HG02970 (cell line): Measurements from ENCODE around the gene RPTOR.

Experiments
- ATAC-seq: cut with Tn5 transposase; IDR thresholded peaks from one replicate; pipeline ENCODE4 v1.9.1; 2021; ENCODE audit warnings: mild to moderate bottlenecking, moderate library complexity, moderate number of reproducible peaks; ENCODE audit not compliant: unreplicated experiment, low FRiP score

Gene RPTOR

DNA sequence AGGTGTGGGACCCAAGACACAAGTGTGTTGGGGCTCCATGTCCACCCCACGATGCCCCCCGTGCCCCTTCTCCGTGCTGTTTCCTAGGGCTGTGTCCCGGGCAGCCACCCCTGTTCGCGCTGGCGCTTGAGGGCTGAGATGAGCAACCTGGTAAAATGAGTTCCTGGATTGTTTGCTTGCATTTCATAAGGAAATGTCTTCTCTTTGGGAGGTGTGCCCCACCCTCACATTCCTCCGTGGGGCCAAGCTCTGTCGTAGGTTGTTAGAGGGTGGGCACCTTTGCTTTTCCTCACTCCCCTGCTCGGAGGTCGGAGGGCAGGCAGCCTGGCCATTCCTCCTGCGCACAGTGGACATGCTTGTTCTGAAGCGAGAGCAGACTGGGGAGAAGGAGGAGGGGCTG lies 275.7 kb downstream of the RPTOR start:
- no peak for ATAC-seq

DNA sequence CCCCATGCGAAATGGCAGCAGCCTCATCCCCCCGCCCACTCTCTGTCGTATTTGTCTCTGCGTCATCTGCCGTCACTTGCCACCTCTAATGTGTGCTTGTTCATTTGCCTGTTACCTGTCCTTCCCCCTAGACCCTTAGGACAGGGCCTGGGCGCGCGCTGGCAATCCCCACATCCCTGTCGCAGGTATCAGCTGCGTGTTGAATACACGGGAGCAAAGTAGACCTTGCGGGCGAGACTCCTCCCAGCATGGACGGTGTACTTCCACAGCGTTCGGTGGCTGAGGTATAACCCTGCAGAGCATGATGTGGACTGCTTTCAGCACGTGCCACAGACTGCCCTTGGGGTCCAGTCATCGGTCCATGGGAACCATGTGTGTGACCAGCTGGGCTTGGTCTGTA lies 276.9 kb downstream of the RPTOR start:
- no peak for ATAC-seq

DNA sequence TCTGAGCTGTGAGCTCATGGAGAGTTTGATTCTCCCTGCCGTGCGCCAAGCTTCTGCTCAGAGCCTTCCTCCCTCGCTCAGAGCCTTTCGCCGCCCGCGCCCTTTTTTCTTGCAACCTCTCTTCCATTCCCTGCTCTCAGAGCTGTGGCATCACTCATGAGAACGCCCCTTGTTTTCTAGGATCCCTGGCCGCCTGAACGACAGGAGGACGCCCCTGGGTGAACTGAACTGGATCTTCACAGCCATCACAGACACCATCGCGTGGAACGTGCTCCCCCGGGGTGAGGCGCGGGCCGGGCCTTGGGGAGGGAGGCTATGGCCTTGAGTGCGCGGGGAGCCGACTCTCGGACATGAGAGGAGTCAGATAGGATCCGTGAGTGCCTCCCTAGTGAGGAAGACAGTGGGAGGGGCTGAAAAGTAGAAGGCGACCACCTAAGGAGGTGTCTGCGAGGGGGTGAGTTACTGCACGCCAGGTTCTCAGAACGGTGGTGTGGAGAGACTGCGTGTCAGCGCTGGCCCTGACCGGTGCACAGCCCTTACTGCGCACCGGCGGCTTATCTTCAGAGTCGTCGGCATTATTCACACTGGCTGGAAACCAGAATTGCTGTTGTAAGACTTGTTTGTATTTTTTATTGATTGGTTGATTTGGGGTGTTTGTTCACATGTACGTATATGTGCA lies 277.5 kb downstream of the RPTOR start:
- no peak for ATAC-seq

DNA sequence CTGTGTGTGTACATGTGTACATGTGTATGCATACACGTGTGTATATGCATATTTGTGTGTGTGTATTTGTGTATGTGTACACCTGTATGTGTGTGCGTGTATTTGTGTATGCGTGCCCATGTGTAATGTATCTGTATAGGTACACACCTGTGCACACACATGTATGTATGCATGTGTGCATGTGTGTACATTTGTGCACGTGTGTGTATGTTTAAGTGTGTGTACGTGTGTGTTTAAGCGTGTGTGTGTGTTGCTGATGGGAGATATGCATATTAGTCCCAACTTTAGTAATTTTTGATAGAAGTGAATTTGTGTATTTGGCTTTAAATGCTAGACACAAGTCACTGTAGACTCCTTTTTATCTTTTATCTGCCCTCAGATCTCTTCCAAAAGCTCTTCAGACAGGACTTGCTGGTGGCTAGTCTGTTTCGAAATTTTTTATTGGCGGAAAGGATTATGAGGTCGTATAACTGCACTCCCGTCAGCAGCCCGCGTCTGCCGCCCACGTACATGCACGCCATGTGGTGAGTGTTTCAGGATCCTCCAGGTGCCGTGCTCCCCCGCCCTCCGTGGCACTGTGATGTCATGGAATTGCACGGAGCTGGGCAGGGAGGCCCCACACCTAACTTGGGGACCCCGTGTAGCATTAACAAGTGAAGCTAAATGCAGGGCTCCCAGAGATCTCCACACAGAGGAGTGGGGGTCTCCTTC lies 278.2 kb downstream of the RPTOR start:
- ATAC-seq = no peak

DNA sequence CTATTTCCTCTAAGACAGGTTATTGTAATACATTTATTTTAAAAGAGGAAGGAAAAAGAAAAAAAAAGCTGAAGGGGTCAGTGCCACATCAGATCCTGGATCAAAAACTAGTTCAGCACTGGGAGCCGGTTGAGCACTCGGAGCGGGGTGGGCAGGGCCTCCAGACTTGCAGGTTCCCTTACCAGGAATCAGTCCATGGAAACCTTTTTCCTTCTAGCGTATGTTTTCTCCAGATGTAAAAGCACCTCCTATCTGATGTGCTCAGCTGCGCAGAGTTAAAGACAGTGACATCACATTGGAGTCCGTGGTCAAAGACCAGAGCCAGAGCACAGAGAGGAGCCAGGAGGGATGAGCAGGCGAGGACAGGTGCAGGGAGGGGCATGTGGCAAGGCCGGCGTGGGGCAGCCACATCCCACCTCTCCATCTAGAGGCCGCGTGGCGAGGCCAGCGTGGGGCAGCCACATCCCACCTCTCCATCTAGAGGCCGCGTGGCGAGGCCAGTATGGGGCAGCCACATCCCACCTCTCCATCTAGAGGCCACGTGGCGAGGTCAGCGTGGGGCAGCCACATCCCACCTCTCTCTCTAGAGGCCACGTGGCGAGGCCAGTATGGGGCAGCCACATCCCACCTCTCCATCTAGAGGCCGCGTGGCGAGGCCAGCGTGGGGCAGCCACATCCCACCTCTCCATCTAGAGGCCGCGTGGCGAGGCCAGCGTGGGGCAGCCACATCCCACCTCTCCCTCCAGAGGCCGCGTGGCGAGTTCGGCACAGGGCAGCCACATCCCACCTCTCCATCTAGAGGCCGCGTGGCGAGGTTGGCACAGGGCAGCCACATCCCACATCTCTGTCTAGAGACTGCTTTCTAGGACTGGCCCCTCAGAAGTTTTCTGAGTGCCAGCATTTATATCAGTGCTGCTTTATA lies 280.2 kb downstream of the RPTOR start:
- ATAC-seq = no peak

DNA sequence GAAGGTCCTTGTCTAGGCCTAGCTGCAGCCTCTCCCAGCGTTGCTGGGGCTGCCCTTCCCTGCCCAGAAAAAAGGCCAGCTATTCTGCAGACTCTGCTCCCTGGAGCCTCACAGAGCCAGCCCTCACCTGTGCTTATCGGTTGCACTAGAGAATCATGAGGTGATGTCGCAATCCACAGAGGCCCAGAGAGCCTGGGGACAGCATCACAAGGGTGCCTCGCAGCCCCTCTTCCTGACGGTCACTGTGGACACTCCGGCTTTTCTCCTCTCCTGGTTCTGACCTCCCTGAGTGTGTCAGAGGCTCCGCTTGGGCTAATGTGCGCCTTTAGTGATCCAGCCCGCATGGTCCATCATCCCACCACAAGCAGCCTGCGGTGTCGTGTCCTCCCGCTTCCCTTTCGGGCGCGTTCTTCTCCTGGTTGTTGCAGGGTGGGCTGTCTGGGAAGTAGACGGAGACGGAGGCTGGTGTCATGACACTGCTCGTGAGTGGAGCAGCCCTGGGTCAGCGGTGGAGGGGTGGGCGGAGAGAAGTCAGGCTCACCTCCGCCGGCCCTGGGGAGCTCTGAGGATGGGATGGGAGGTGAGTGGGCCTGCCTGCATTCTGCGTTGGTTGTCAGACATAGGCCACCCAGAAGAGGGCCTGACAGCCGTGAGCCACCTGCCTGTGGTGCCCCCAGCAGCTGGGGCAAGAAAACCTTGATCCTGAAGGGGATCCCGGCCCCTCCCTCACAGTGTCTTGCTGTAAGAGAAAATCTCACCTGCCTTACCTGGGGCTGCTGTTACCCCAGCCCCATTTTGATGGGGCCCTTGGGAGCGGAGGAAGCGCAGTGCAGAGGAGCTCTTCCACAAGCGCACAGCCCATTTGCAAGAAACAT lies 281.1 kb downstream of the RPTOR start:
- ATAC-seq = no peak

DNA sequence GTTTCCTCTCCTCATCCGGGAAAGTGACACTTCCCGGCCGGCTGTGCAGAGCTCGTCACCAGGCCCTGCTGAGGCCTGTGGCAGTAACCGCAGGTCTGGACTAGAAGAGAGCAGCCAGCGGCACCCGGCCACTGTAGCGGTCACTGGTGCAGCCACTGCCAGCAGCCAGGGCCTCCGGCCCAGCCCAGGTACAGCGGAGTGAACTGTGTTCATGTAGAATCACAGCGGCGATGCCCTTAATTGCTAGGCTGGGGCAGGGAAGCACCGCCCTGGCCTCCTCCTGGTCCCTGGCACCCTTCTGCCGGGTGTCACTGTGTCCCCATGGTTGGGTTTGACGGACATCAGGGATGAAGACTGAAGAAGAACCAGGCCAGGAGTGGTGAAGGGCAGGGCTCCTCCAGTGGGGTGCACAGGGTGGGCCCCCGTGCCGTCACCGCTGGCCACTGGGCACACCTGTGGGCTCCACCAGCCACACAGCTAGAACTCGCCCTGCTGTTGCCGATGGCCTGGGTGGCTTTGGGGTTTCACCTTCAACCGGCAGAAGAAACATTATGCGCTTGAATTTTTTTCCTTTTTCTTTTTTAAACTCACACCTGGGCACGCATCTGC lies 281.8 kb downstream of the RPTOR start:
- ATAC-seq = no peak

DNA sequence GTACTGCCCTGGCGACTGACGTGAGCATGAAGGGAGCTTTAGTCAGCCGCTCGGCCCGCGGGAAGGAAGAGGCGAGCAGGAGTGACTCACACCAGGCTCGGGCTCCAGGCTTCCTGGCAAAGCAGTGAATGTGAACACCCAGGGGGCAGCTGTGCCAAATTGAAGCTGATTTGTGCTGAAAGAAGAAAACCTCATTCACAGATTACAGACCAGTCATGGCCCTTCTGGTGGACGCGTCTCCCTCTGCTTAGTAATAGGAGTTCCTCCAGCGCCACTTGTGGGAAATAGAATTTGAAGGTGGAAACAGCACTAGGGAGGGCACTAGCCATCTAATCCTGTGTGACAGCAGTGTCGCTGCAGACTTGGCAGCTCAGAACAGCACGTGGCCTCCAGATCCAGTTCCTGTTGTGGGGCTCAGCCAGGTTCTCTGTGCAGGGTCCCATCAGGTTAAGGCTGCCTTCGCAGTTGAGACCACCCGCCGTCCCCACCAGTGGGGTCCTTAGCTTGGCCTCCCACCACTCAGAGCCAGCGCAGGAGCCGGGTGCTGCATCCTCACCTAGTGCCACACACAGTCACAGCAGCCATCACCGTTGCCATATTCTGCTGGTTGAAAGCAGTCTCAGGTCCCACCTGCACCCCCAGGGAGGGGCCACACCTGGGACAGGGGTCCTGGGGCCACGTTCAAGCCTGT lies 282.5 kb downstream of the RPTOR start:
- no peak for ATAC-seq

DNA sequence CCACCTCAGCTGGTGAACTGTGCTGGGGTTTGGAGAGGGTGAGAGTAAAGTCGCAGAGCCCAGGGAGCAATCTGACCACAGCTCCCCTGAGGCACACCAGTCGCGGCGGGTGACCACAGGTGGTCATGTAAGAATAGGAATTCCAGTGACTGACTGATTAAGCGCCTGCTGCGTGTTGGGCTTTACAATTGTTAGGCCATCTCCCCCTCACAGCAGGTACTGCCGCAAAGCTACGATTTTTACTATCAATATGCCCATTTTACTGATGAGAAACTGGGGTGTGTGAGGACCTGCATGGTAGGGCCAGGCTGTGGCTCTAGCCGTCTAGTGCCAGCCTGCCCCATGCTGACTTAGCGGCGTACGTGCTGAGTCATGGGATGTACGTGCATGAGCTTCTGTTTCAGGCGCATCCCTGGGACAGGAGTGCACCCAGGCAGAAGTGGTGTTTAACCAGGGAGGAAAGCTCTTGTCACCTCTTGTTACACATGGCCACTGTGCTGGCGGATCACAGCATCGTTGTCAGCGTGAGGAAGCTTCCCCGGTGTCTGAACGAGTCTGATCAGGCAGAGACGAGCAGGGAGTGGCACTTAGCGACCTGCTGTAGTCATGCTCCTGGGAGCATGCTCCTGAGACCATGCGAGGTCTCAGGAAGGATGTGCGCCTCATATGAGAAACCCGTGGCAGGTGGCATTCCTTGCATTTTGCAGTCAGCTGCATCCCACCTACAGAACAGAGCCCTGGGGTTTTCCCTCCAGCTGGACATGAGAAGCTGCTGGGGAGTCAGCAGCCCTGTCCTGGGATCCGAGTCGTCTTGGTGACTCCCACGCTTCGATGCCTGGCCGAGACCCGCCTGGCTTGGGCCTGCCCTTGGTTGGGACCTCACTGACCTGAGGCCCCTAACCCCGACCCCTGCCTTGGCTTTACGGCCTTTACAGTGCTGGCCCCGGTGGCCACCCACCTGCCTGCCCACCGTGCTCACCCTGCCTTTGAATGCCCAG lies 283.3 kb downstream of the RPTOR start:
- no peak for ATAC-seq

DNA sequence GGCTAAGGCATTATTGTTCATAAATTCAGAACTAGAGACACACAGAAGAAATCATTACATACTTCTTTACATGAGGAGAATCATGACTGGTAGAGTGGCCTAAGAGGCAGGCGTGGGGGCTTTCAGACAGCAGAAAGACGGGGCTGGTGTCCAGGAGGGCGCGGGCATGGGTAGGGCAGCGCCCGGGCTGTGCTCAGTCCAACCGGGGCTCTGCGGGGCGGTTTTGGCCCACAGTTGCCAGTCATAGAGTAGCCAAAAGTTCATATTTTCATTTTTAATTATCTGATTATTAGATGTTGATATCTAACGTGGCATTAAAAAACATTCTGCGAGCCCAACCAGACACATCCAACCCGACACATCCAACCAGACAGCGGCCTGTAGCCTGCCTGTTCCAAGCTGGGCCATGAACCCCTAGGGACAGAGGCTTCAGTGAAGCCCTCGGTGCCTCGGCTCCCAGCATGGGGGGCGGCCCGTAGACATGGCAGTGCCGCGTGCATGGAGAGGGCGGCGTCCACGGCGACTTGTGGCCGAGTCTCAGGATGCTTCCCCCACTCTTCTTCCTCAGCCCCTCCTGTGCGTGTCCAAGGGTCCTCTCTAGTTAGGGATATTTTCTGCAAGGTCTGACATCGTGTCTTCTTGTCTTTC lies 284.7 kb downstream of the RPTOR start:
- no peak for ATAC-seq

DNA sequence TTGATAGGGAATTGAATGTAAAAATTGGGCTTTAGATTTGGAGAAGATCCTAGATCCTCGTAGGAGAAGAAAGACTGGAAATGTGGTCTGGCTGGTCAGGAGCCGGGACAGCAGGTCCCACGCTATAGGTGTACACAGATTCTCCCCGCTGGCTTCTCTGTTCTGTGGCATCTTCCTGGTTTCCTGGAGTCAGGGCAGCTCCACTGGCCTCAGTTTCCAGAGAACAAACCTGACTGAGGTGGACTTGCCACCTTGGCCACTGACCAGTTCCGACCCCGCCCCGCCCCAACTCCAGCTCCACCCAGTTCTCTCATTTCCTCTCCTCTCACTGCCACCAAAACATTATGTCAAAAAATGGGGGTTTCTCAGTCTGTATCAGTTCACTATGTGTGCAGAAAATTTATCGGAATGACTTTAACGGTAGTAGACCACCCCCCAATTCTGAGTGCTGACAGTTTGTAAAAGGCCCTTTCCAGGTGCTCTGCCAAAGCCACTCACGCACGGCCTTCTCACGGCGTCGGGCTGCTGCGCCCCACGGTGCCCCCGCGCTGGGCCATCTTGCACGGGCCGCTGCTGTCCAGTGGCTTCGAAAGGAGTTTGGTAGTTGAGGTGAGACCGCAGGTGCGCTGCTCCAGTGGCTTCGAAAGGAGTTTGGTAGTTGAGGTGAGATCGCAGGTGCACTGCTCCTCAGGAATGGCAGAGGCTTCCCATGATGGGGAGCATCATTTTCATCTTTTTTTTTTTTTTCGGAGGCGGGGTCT lies 285.6 kb downstream of the RPTOR start:
- ATAC-seq = no peak

DNA sequence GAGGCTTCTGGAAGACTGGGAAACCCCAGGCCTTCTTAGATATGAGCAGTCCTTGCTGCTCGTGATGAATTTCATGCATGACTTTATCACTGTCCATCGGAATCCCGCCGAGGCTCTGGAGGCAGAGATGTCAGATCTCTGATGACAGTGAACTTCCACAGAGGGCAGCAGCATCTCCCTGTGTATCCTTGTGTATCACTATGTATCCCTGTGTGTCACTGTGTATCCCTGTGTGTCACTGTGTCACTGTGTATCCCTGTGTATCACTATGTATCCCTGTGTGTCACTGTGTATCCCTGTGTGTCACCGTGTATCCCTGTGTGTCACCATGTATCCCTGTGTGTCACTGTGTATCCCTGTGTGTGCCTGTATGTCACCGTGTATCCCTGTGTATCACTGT lies 286.9 kb downstream of the RPTOR start:
- no peak for ATAC-seq

DNA sequence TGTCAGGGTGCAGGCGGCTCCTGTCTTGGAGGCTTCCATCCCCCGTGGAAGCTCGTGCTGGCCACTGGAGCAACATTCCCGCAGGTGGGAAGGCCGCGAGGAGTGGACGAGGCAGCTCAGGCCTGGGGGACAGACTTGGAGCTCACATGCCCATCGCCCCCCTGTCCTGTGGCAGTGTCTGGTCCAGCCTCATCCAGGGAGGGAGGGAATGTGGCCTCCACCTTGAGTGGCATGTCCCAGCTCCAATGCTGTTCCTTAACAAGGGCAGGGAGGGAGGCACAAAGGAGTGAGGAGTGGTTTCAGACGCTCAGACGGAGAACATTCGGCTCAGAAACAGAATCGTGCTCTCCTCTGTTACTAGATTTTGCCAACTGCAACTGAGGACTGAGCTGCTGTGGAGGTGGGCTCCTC lies 287.6 kb downstream of the RPTOR start:
- no peak for ATAC-seq

DNA sequence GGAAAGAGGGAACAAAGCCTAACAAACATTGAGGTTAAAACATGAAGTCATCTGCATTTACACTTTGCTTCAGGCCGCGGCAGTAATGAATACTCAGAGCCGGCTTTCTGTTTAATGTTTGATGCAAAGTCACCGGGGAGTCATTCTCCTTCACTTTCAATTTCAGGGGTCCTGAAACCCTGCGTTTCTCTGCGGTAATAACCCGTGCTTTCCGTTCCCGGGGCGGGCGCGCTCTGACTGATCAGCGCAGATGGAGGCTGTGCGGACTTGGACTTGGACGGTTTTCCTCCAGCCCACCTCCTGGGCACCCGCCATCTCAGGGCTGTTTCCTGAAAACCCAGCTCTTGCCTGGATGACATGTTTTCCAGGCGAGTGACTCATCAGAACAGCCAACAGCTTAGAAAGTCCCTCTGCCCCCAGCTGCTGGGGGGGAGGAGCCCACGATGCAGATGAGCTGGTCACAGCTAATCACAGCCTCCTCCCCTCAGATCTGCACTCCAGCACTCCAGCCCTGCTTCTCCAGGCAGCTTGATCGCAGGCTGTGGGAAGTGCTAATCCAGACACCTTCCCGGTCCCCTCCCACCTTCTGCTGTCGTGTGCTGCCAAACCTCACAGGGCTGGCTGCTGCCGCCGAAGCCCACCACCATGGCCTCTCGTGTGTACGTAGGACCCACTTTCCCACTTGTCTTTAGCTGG lies 288.4 kb downstream of the RPTOR start:
- ATAC-seq = peak; percentile 71

DNA sequence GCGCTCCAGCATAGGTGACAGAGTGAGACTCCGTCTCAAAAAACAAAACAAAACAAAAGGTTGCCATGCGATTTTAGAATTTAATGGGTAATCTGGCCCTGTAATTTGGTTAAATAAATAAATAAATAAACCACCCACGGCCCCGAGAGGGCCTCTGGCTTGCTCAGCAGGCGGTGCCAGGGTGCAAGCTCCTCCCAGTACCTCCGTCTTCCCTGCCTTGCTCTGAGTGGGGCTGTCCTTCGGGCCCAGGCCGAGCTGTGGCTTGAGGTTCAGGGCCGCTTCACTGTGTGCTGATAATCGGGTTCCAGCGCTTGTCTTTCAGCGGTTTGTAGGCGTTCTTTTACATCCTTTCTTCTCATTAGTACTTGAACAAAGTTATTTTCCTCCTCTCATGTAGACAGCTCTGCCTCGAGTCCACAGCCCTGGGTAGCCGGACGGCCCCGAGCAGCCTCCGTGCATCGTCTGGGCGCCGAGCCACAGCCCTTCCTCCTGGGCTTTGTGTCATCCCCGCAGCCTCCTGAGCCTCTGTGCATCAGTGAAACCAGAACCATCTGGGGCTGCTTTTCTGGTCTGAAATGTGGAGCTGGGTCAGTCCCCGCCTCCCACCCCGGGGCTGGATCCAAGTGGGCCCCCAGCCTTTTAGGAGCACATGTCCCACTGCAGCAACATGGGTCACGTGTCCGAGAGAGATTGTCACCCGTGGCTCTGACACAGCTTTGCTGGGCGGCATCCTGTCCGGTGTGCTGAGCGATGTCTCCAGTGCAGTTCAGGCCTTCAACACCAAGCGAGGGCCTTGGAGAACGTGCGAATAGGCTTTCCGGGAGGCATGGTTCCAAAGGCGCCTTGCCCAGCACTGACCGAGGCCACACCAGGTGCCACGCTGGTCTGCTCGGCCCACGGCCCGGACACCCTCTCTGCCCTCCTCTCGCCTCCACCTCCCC lies 289.6 kb downstream of the RPTOR start:
- ATAC-seq = no peak
